GM23338 (cell line): Measurements from ENCODE around the gene SPEF1. TPM values are rescaled to one million over a fixed set of nuclear protein-coding genes. Genes with fewer than 3 reads are reported as not detected.
A peak's percentile ranks its signal among the peaks of the same experiment; 100 is the strongest.

ENCODE experiments used
- ATAC-seq: fragments of 200-7000 bp; cut with Tn5 transposase; 3 replicates; pipeline ENCODE4 v1.9.1; 2020
- DNase-seq: peaks from one replicate; pipeline ENCODE4 v3.0.0-alpha.2; 2015; ENCODE audit warnings: low spot score
- H2AFZ ChIP-seq: fragments of 200-600 bp; sonication (generic); 2 replicates; pipeline ENCODE4 v1.8.0; 2016; ENCODE audit warnings: antibody characterized with exemption, mild to moderate bottlenecking, moderate library complexity
- H3F3A ChIP-seq: fragments of 200-600 bp; sonication (generic); replicated peaks from 2 replicates; pipeline ENCODE4 v1.8.0; 2017; ENCODE audit warnings: antibody characterized with exemption, mixed run types, low read depth
- H3K27ac ChIP-seq: fragments of 200-600 bp; sonication (generic); 2 replicates; pipeline ENCODE4 v1.6.1; 2016; ENCODE audit warnings: low read depth
- H3K27me3 ChIP-seq: fragments of 200-600 bp; sonication (generic); 2 replicates; pipeline ENCODE4 v1.8.0; 2016; ENCODE audit warnings: mild to moderate bottlenecking, mixed run types, moderate library complexity; ENCODE audit not compliant: insufficient read depth
- H3K36me3 ChIP-seq: fragments of 200-600 bp; sonication (generic); 2 replicates; pipeline ENCODE4 v1.8.0; 2016; ENCODE audit warnings: mild to moderate bottlenecking; ENCODE audit not compliant: insufficient read depth
- H3K4me1 ChIP-seq: fragments of 200-600 bp; sonication (generic); 2 replicates; pipeline ENCODE4 v1.8.0; 2016; ENCODE audit warnings: mild to moderate bottlenecking, moderate library complexity; ENCODE audit not compliant: insufficient read depth
- H3K4me2 ChIP-seq: fragments of 200-600 bp; sonication (generic); 2 replicates; pipeline ENCODE4 v1.7.1; 2017; ENCODE audit warnings: mixed run types
- H3K4me3 ChIP-seq: fragments of 200-600 bp; sonication (generic); 2 replicates; pipeline ENCODE4 v1.6.1; 2016; ENCODE audit warnings: mixed run types
- H3K79me2 ChIP-seq: fragments of 200-600 bp; sonication (generic); replicated peaks from 2 replicates; pipeline ENCODE4 v1.8.0; 2017; ENCODE audit warnings: mild to moderate bottlenecking; ENCODE audit not compliant: insufficient read depth
- H3K9me2 ChIP-seq: fragments of 200-600 bp; sonication (generic); 2 replicates; pipeline ENCODE4 v1.8.0; 2017; ENCODE audit not compliant: insufficient read depth
- H4K20me1 ChIP-seq: fragments of 200-600 bp; sonication (generic); replicated peaks from 2 replicates; pipeline ENCODE4 v1.8.0; 2017; ENCODE audit warnings: mild to moderate bottlenecking; ENCODE audit not compliant: insufficient read depth
- H3K27ac Mint-ChIP-seq: 2 replicates; pipeline ENCODE4 v1.8.0; 2020; ENCODE audit warnings: inconsistent platforms, mild to moderate bottlenecking, moderate library complexity, mixed read lengths
- H3K27me3 Mint-ChIP-seq: 3 replicates; pipeline ENCODE4 v1.8.0; 2022; ENCODE audit warnings: low read depth, mild to moderate bottlenecking, moderate library complexity, mixed read lengths, inconsistent platforms; ENCODE audit not compliant: insufficient read depth, poor library complexity
- H3K36me3 Mint-ChIP-seq: 3 replicates; pipeline ENCODE4 v1.8.0; 2021; ENCODE audit warnings: low read depth, mild to moderate bottlenecking, inconsistent platforms, moderate library complexity, mixed read lengths
- H3K4me1 Mint-ChIP-seq: 3 replicates; pipeline ENCODE4 v1.8.0; 2020; ENCODE audit warnings: mild to moderate bottlenecking, inconsistent platforms, mixed read lengths
- H3K4me3 Mint-ChIP-seq: 3 replicates; pipeline ENCODE4 v1.8.0; 2021; ENCODE audit warnings: moderate library complexity, mild to moderate bottlenecking, inconsistent platforms, mixed read lengths
- H3K9me3 Mint-ChIP-seq: 3 replicates; pipeline ENCODE4 v1.8.0; 2020; ENCODE audit warnings: moderate library complexity, mild to moderate bottlenecking, inconsistent platforms, mixed read lengths
- CREB1 ChIP-seq: fragments of 250-450 bp; sonication (Bioruptor Pico); IDR thresholded peaks from 2 replicates; pipeline ENCODE4 v1.5.0; 2020; ENCODE audit warnings: low read depth, mild to moderate bottlenecking, moderate library complexity
- CTCF ChIP-seq, 2 experiments: fragments of 200-600 bp in 1 of 2; sonication (generic) in 1 of 2; conservative IDR thresholded peaks; 2 replicates each; pipeline versions ENCODE4 v1.5.1 to v1.6.1; 2016 to 2017; ENCODE audit warnings: antibody characterized with exemption in 2 of 2, low read depth in 2 of 2, mild to moderate bottlenecking in 2 of 2, moderate library complexity in 1 of 2
- EZH2 ChIP-seq: fragments of 200-600 bp; sonication (generic); IDR thresholded peaks from one replicate; pipeline ENCODE4 v1.8.0; 2017; ENCODE audit warnings: antibody characterized with exemption, mild to moderate bottlenecking, low read depth; ENCODE audit not compliant: unreplicated experiment
- EZH2phosphoT487 ChIP-seq: fragments of 200-600 bp; sonication (generic); IDR thresholded peaks from one replicate; pipeline ENCODE4 v1.8.1; 2018; ENCODE audit warnings: antibody characterized with exemption; ENCODE audit not compliant: unreplicated experiment
- JUNB ChIP-seq: IDR thresholded peaks from one replicate; pipeline ENCODE4 v1.6.1; 2016; ENCODE audit warnings: antibody characterized with exemption; ENCODE audit not compliant: unreplicated experiment
- NANOG ChIP-seq: IDR thresholded peaks from 2 replicates; pipeline ENCODE4 v1.6.1; 2016; ENCODE audit warnings: antibody characterized with exemption, borderline replicate concordance
- POLR2AphosphoS5 ChIP-seq: IDR thresholded peaks from 2 replicates; pipeline ENCODE4 v1.6.1; 2016; ENCODE audit warnings: antibody characterized with exemption, low read depth
- STAT1 ChIP-seq: IDR thresholded peaks from one replicate; pipeline ENCODE4 v1.6.1; 2016; ENCODE audit warnings: antibody characterized with exemption; ENCODE audit not compliant: unreplicated experiment
- ZNF114 ChIP-seq: fragments of 250-450 bp; sonication (Bioruptor Pico); IDR thresholded peaks from 2 replicates; pipeline ENCODE4 v1.5.0; 2020; ENCODE audit warnings: mild to moderate bottlenecking, moderate library complexity
- ZNF331 ChIP-seq: fragments of 250-450 bp; sonication (Bioruptor Pico); IDR thresholded peaks from 2 replicates; pipeline ENCODE4 v1.5.0; 2020; ENCODE audit warnings: low read depth, mild to moderate bottlenecking, moderate library complexity
- ZNF462 ChIP-seq: fragments of 250-450 bp; sonication (Bioruptor Pico); IDR thresholded peaks from 2 replicates; pipeline ENCODE4 v1.5.0; 2020; ENCODE audit warnings: mild to moderate bottlenecking, moderate library complexity
- polyA plus RNA-seq: library from polyadenylated mRNA; unstranded; fragments of >200 nt; fragmentation: Nextera tagmentation; extraction: Ambion mirVana; gene quantifications from 2 replicates; pipeline ENCODE4 v1.2.1, GENCODE V29; 2016
- total RNA-seq: library from RNA; depleted of rRNA; stranded (reverse); fragments of >200 nt; shearing (Covaris generic); gene quantifications from 2 replicates; pipeline ENCODE4 v1.2.3, GENCODE V29; 2014
- TF ChIP-seq, protein P1 (sequence below): IDR thresholded peaks from 2 replicates; pipeline ENCODE4 v1.6.1; 2016; ENCODE audit warnings: antibody characterized with exemption
- TF ChIP-seq, protein P2 (sequence below): IDR thresholded peaks from one replicate; pipeline ENCODE4 v1.6.1; 2018; ENCODE audit warnings: antibody characterized with exemption; ENCODE audit not compliant: unreplicated experiment

Gene SPEF1
- total and polyA plus RNA-seq, 2 experiments from 2014 or later, result 0.68 to 0.69 TPM

DNA sequence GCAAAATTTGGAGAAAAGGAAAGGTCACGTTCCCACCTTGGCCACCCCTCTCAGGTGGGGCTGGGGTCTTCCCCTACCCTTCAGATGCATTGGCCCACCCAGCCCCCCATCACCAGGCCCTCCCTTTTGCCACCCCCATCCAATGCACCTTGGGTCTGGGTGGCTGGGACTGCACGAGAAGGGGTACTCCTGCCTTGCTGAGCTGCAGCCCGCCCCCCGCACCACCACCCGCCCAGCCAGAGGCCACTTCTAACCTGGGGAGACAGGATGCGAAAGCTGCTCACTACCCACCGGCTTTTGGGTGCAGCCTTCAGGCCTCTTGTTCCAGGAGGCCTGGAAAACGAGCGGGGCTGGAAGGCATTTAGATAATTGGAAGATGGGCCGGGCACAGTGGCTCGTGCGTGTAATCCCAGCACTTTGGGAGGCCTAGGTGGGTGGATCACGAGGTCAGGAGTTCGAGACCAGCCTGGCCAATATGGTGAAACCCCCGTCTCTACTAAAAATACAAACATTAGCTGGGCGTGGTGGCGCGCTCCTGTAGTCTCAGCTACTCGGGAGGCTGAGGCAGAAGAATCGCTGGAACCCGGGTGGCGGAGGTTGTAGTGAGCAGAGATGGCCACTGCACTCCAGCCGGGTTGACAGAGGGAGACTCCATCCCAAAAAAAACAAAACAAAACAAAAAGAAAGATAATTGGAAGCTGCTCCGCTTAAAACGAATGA lies 13.6 kb upstream of the SPEF1 start:
- DNase-seq (no peak), ATAC-seq (no peak)
- Histone ChIP-seq H3K4me3 (peak overlapping the region; percentile 68), H3K27ac (no peak overlapping the region), H3K9me2 (no peaks in the 10 kb centered on the region), H3K4me2 (peak overlapping the region; percentile 85), H2AFZ (no peak overlapping the region), H3K79me2 (no peaks in the 10 kb centered on the region), H3K4me1 (peaks cover 30% of the 10 kb centered on the region), H4K20me1 (no peaks in the 10 kb centered on the region), H3F3A (peaks cover 12% of the 10 kb centered on the region; the same call in 1 of the 2 replicates), H3K36me3 (no peaks in the 10 kb centered on the region), H3K27me3 (no peaks in the 10 kb centered on the region)
- 0 out of 3 replicates have a peak, but pooled peaks cover 3% of the 10 kb centered on the region for H3K36me3 Mint-ChIP-seq
- H3K27ac Mint-ChIP-seq, result no peak overlapping the region
- no peaks in the 10 kb centered on the region for H3K9me3 Mint-ChIP-seq
- TF ChIP-seq ZNF331 (CRISPR knock-in tag) (no peak), STAT1 (no peak), NANOG (no peak), EZH2phosphoT487 (no peak), EZH2 (no peak), CTCF (conservative IDR thresholded peaks at IDR 0.05; ENCODE audit: low read depth in 2 of 2) (no peak), POLR2AphosphoS5 (no peak), ZNF462 (no peak), JUNB (no peak), CREB1 (CRISPR knock-in tag) (no peak), ZNF114 (CRISPR knock-in tag) (no peak)
- TF ChIP-seq, protein P1, sequence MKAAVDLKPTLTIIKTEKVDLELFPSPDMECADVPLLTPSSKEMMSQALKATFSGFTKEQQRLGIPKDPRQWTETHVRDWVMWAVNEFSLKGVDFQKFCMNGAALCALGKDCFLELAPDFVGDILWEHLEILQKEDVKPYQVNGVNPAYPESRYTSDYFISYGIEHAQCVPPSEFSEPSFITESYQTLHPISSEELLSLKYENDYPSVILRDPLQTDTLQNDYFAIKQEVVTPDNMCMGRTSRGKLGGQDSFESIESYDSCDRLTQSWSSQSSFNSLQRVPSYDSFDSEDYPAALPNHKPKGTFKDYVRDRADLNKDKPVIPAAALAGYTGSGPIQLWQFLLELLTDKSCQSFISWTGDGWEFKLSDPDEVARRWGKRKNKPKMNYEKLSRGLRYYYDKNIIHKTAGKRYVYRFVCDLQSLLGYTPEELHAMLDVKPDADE, result no peak
- TF ChIP-seq, protein P2, sequence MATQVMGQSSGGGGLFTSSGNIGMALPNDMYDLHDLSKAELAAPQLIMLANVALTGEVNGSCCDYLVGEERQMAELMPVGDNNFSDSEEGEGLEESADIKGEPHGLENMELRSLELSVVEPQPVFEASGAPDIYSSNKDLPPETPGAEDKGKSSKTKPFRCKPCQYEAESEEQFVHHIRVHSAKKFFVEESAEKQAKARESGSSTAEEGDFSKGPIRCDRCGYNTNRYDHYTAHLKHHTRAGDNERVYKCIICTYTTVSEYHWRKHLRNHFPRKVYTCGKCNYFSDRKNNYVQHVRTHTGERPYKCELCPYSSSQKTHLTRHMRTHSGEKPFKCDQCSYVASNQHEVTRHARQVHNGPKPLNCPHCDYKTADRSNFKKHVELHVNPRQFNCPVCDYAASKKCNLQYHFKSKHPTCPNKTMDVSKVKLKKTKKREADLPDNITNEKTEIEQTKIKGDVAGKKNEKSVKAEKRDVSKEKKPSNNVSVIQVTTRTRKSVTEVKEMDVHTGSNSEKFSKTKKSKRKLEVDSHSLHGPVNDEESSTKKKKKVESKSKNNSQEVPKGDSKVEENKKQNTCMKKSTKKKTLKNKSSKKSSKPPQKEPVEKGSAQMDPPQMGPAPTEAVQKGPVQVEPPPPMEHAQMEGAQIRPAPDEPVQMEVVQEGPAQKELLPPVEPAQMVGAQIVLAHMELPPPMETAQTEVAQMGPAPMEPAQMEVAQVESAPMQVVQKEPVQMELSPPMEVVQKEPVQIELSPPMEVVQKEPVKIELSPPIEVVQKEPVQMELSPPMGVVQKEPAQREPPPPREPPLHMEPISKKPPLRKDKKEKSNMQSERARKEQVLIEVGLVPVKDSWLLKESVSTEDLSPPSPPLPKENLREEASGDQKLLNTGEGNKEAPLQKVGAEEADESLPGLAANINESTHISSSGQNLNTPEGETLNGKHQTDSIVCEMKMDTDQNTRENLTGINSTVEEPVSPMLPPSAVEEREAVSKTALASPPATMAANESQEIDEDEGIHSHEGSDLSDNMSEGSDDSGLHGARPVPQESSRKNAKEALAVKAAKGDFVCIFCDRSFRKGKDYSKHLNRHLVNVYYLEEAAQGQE, result no peak
- H3K4me3 Mint-ChIP-seq, result peak overlapping the region; percentile 86
- H3K27me3 Mint-ChIP-seq, result peaks cover 25% of the 10 kb centered on the region
- H3K4me1 Mint-ChIP-seq, result peaks cover 32% of the 10 kb centered on the region
